Measurements from ENCODE around the gene LRRC8C.
"Not testable (repeated sequence)": the region's sequence is repeated elsewhere in the genome, so short reads cannot be mapped to it uniquely, and the experiment has no call there.

LRRC8C gene

GRCh38 chr1:89627596-89627962, 5.3 kb upstream of the LRRC8C start:
- no peak overlapping the region for H3K4me2 ChIP-seq (ENCODE audit: insufficient read depth, low read length, poor library complexity, severe bottlenecking)
- no peaks in the 10 kb centered on the region for H3K79me1 ChIP-seq (ENCODE audit: low read depth, low read length)

DNA sequence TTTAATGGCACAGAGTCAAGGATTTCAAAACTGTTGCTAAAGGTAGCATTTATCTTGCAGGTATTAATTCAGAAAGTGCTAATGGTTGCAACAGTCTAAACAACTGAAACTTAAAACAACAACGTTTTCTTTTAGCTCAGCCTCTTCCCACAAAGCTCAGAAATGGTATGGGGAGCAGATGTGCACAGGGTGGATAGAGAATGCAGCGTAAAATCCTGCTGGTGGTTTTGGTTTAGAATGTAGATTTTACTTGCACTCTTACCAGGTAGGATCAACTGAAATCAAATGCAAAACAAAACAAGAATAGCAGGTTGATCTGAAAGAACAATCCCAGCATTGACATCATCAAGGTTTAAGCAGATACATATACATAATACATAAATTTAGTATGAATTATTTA, 3.8 kb upstream of the LRRC8C start:
- Histone ChIP-seq H3K4me2 (ENCODE audit: insufficient read depth, low read length, poor library complexity, severe bottlenecking) (no peak overlapping the region), H3K18ac (ENCODE audit: low read length) (no peak overlapping the region), H3K9ac (ENCODE audit: low read depth, low read length, poor library complexity) (no peak overlapping the region), H2AFZ (ENCODE audit: low read length) (no peak overlapping the region), H2BK5ac (ENCODE audit: low read length) (no peak overlapping the region), H2BK15ac (ENCODE audit: low read length) (no peak overlapping the region), H3K27ac (replicated peaks; ENCODE audit: low read length) (no peak overlapping the region), H4K91ac (ENCODE audit: low read depth, low read length, poor library complexity) (no peak overlapping the region), H3K14ac (ENCODE audit: low read length) (no peak overlapping the region), H3K4me3 (ENCODE audit: low read length in 2 of 2) (no peak overlapping the region), H3K23ac (ENCODE audit: low read depth, low read length, poor library complexity) (no peak overlapping the region), H3K9me3 (replicated peaks in 1 of 2; ENCODE audit: control insufficient read depth in 2 of 2, insufficient read depth in 1 of 2, low read depth in 1 of 2, low read length in 2 of 2) (no peaks in the 10 kb centered on the region), H2AK5ac (ENCODE audit: low read depth, low read length) (no peak overlapping the region), H2BK12ac (ENCODE audit: low read length) (no peak overlapping the region), H4K8ac (ENCODE audit: low read depth, low read length) (no peak overlapping the region), H3K27me3 (ENCODE audit: control insufficient read depth in 3 of 3, insufficient read depth in 3 of 3, low read depth in 1 of 3, low read length in 3 of 3) (peaks cover 0 to 22% (median 5%) of the 10 kb centered on the region in 3 experiments), H3K79me1 (ENCODE audit: low read depth, low read length) (no peaks in the 10 kb centered on the region), H2BK120ac (ENCODE audit: low read depth, low read length) (no peak overlapping the region), H3K4me1 (ENCODE audit: control insufficient read depth in 2 of 2, insufficient read depth in 1 of 2, low read depth in 1 of 2, low read length in 2 of 2) (peaks cover 6 to 8% of the 10 kb centered on the region in 2 donors), H3K36me3 (replicated peaks in 1 of 2; ENCODE audit: control insufficient read depth in 2 of 2, insufficient read depth in 2 of 2, low read length in 2 of 2) (no peaks in the 10 kb centered on the region), H3K4ac (ENCODE audit: low read length) (no peak overlapping the region)
- no CpG with 5 or more reads among the region's 2 CpGs for WGBS, 2 donors (ENCODE audit: extremely low coverage in 2 of 2, insufficient read length in 2 of 2, insufficient replicate concordance in 1 of 2)
- no peak for DNase-seq (ENCODE audit: low spot score)

More at GRCh38 chr1:89627596-89627962, 5.3 kb upstream of the LRRC8C start:
- Histone ChIP-seq H4K8ac (ENCODE audit: low read depth, low read length) (no peak overlapping the region), H3K36me3 (replicated peaks in 1 of 2; ENCODE audit: control insufficient read depth in 2 of 2, insufficient read depth in 2 of 2, low read length in 2 of 2) (no peaks in the 10 kb centered on the region), H3K27ac (replicated peaks; ENCODE audit: low read length) (no peak overlapping the region), H2AFZ (ENCODE audit: low read length) (no peak overlapping the region), H3K9ac (ENCODE audit: low read depth, low read length, poor library complexity) (no peak overlapping the region), H2AK5ac (ENCODE audit: low read depth, low read length) (no peak overlapping the region), H3K4me1 (ENCODE audit: control insufficient read depth in 2 of 2, insufficient read depth in 1 of 2, low read depth in 1 of 2, low read length in 2 of 2) (peaks cover 4 to 5% of the 10 kb centered on the region in 2 donors), H3K18ac (ENCODE audit: low read length) (no peak overlapping the region), H3K9me3 (replicated peaks in 1 of 2; ENCODE audit: control insufficient read depth in 2 of 2, insufficient read depth in 1 of 2, low read depth in 1 of 2, low read length in 2 of 2) (no peaks in the 10 kb centered on the region), H3K27me3 (ENCODE audit: control insufficient read depth in 3 of 3, insufficient read depth in 3 of 3, low read depth in 1 of 3, low read length in 3 of 3) (peaks cover 0 to 19% (median 0%) of the 10 kb centered on the region in 3 experiments), H2BK120ac (ENCODE audit: low read depth, low read length) (no peak overlapping the region), H3K23ac (ENCODE audit: low read depth, low read length, poor library complexity) (no peak overlapping the region), H3K4ac (ENCODE audit: low read length) (no peak overlapping the region), H2BK12ac (ENCODE audit: low read length) (no peak overlapping the region), H2BK15ac (ENCODE audit: low read length) (no peak overlapping the region), H2BK5ac (ENCODE audit: low read length) (no peak overlapping the region), H4K91ac (ENCODE audit: low read depth, low read length, poor library complexity) (no peak overlapping the region), H3K14ac (ENCODE audit: low read length) (no peak overlapping the region), H3K4me3 (ENCODE audit: low read length in 2 of 2) (no peak overlapping the region)
- DNase-seq (ENCODE audit: low spot score): no peak

DNA sequence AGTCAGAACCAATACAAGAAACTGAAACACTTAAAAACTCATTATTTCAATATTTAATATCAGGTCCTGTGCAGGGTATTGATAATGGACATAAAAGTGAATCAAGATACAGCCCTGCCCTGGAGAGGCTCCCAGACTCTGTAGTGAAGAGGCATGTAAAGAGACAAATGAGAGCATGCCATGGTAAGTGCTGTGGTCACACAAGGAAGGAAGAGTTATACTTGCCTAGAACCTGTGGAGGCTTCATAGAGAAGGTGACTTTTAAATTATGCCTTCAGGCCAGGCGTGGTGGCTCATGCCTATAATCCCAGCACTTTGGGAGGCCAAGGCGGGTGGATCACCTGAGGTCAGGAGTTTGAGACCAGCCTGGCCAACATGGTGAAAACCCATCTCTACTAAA, 3.3 kb upstream of the LRRC8C start:
- peaks cover 0 to 27% (median 8%) of the 10 kb centered on the region in 3 experiments for H3K27me3 ChIP-seq (ENCODE audit: control insufficient read depth in 3 of 3, insufficient read depth in 3 of 3, low read depth in 1 of 3, low read length in 3 of 3)
- H3K36me3 ChIP-seq (replicated peaks in 1 of 2; ENCODE audit: control insufficient read depth in 2 of 2, insufficient read depth in 2 of 2, low read length in 2 of 2); H3K9ac ChIP-seq (ENCODE audit: low read depth, low read length, poor library complexity); H2AK5ac ChIP-seq (ENCODE audit: low read depth, low read length); H3K4ac ChIP-seq (ENCODE audit: low read length); H3K23ac ChIP-seq (ENCODE audit: low read depth, low read length, poor library complexity); H4K8ac ChIP-seq (ENCODE audit: low read depth, low read length); DNase-seq (ENCODE audit: low spot score); H2BK120ac ChIP-seq (ENCODE audit: low read depth, low read length); H3K18ac ChIP-seq (ENCODE audit: low read length); H3K14ac ChIP-seq (ENCODE audit: low read length); H2AFZ ChIP-seq (ENCODE audit: low read length); H4K91ac ChIP-seq (ENCODE audit: low read depth, low read length, poor library complexity); H2BK5ac ChIP-seq (ENCODE audit: low read length); H3K27ac ChIP-seq (replicated peaks; ENCODE audit: low read length); H3K4me1 ChIP-seq (ENCODE audit: control insufficient read depth in 2 of 2, insufficient read depth in 1 of 2, low read depth in 1 of 2, low read length in 2 of 2); H3K79me1 ChIP-seq (ENCODE audit: low read depth, low read length); H2BK15ac ChIP-seq (ENCODE audit: low read length); H3K4me3 ChIP-seq (ENCODE audit: low read length in 2 of 2); H3K4me2 ChIP-seq (ENCODE audit: insufficient read depth, low read length, poor library complexity, severe bottlenecking); H3K9me3 ChIP-seq (replicated peaks in 1 of 2; ENCODE audit: control insufficient read depth in 2 of 2, insufficient read depth in 1 of 2, low read depth in 1 of 2, low read length in 2 of 2); H2BK12ac ChIP-seq (ENCODE audit: low read length): not testable (repeated sequence)
- no CpG with 5 or more reads among the region's 2 CpGs for WGBS, 2 donors (ENCODE audit: extremely low coverage in 2 of 2, insufficient read length in 2 of 2, insufficient replicate concordance in 1 of 2)

- H4K8ac ChIP-seq (ENCODE audit: low read depth, low read length): no peak overlapping the region
- no peak overlapping the region for H2AFZ ChIP-seq (ENCODE audit: low read length)
- no peak for DNase-seq (ENCODE audit: low spot score)
- H4K91ac ChIP-seq (ENCODE audit: low read depth, low read length, poor library complexity): no peak overlapping the region
- no peak overlapping the region for H2BK15ac ChIP-seq (ENCODE audit: low read length)
- H3K4me2 ChIP-seq (ENCODE audit: insufficient read depth, low read length, poor library complexity, severe bottlenecking): no peak overlapping the region
- no peak overlapping the region for H2BK120ac ChIP-seq (ENCODE audit: low read depth, low read length)
- no peak overlapping the region for H3K23ac ChIP-seq (ENCODE audit: low read depth, low read length, poor library complexity)
- H3K14ac ChIP-seq (ENCODE audit: low read length): no peak overlapping the region
- peaks cover 0 to 29% (median 8%) of the 10 kb centered on the region in 3 experiments for H3K27me3 ChIP-seq (ENCODE audit: control insufficient read depth in 3 of 3, insufficient read depth in 3 of 3, low read depth in 1 of 3, low read length in 3 of 3)
- H3K9ac ChIP-seq (ENCODE audit: low read depth, low read length, poor library complexity): no peak overlapping the region
- no peaks in the 10 kb centered on the region for H3K36me3 ChIP-seq (replicated peaks in 1 of 2; ENCODE audit: control insufficient read depth in 2 of 2, insufficient read depth in 2 of 2, low read length in 2 of 2)
- H2AK5ac ChIP-seq (ENCODE audit: low read depth, low read length): no peak overlapping the region
- no peak overlapping the region for H3K27ac ChIP-seq (replicated peaks; ENCODE audit: low read length)
- H3K4me3 ChIP-seq (ENCODE audit: low read length in 2 of 2): no peak overlapping the region
- H3K4me1 ChIP-seq (ENCODE audit: control insufficient read depth in 2 of 2, insufficient read depth in 1 of 2, low read depth in 1 of 2, low read length in 2 of 2): peaks cover 8% of the 10 kb centered on the region in 2 donors
- no CpG with 5 or more reads among the region's 3 CpGs for WGBS, 2 donors (ENCODE audit: extremely low coverage in 2 of 2, insufficient read length in 2 of 2, insufficient replicate concordance in 1 of 2)
- no peaks in the 10 kb centered on the region for H3K79me1 ChIP-seq (ENCODE audit: low read depth, low read length)
- no peak overlapping the region for H3K4ac ChIP-seq (ENCODE audit: low read length)
- no peak overlapping the region for H2BK12ac ChIP-seq (ENCODE audit: low read length)
- no peaks in the 10 kb centered on the region for H3K9me3 ChIP-seq (replicated peaks in 1 of 2; ENCODE audit: control insufficient read depth in 2 of 2, insufficient read depth in 1 of 2, low read depth in 1 of 2, low read length in 2 of 2)
- H2BK5ac ChIP-seq (ENCODE audit: low read length): no peak overlapping the region
- H3K18ac ChIP-seq (ENCODE audit: low read length): no peak overlapping the region
Measured at GRCh38 chr1:89630048-89630447, 2.9 kb upstream of the LRRC8C start.

All from neuronal stem cell (in vitro differentiated cells).